Measurements from ENCODE around the gene CA10.

CA10 gene

DNA sequence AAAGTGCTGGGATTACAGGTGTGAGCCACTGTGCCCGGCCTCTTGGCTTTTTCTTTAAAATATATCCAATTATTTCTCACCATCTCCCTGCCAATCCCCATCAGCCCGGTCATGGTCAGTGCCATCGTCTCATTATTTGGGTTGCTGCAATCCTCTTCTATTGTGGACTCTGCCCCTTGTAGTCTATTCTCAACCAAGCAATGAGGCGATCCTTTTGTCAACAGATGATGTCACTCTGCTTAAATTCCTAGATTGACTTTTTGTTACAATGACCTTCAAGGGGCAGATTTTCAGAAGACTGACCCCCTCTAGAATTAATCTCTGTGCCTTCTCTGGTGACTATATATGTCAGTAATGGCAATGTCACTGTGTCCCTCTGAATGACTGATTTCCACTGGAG is 513.5 kb downstream of the CA10 start:
- no peak for DNase-seq (ENCODE audit: low read depth)

DNA sequence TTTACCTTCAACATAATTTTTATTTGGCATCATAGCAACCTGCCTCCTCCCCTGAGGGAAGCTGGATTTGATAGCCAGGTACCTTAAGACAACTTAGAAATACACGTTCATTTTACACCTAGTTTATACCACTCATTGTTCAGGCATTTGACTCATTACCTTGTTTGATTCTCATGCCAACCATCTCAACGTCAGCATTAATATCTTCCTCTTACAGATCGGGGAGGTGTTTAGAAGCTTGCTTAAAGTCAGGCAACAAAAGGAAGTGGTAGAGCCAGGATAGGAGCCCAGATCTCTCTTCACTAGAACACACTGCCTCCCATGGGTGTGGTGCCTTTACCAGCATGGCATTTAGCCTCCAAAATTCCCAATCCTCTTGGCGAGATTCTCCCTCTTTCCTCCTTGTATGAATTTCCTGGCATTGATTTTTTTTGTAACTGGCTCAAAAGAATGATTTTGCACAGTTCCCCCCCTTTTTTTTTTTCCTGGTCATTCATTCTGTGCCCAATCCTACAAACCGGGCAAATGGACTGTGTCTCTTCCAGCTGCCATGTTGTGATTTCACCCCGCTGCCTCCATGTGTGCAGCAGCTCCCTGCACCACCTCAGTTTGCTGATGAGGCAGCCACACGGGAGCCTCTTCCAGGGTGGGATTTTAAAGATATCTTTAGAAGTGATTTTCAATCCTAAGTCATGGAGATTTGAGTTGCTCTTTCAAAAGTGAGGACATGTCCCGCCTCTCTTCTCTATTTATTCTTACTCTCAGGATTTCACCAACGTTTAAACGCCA is 514.6 kb downstream of the CA10 start:
- DNase-seq (ENCODE audit: low read depth): no peak

DNA sequence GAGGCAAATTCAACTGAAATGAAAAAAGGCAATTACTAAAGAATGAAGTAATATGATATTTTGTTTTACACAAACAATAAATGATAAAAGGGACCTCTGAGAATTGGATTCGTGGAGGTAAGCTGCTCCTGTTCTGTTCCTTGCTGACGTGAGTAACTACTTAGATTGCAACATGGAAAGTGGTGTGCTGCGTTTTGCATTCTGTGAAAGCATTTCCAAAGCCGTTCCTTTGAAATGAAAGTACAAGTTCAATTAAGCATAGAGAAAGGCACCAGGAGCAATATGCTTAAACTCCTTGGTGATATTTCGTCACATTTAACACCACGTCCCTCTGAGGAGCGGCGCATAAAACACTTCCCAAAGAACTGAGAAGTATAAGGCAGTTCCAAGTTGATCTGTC is 516.5 kb downstream of the CA10 start:
- DNase-seq (ENCODE audit: low read depth): no peak

DNA sequence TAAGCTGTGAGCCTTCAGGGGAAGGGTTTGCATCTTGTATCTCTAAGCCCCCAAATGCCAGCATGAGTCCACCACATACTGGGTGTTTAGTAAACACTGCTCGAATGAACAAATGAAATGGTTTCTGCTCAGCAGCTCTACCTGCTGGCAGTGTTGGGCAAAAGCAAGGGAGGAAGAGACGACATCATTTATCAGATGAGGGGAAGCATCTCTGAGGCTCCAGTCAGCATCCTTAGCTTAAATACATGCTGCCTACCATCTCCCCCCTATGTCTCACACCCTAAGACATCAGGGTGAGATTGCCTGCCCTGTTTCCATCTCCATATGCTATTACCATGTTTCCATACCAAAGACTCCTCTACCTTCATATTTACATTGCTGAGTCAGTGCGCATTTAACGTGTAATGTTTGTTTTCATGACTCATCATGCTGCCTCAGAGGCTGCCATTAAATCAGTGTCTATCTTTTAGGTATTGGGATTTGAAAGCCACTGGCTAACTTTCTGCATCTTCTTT is 518.3 kb downstream of the CA10 start:
- no peak for DNase-seq (ENCODE audit: low read depth)

DNA sequence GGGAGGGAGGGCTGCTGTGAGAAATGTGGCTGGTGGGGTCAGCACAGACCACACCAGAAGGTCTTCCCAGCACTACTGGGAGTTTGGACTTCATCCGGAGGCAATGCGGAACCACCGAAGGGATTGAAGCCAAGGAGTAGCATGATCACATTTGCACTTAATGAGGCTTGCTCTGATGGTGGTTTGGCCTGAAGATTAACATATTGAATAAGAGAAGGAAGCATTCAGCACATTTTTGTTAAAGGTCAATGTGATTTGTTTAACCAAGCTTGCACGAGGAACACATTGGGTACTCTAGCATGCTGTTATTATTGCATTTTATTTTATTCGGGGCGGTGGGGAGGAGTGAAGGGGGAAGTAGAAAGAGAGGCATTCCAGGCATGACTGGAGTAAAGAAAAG is 519.5 kb downstream of the CA10 start:
- no peak for DNase-seq (ENCODE audit: low read depth)

DNA sequence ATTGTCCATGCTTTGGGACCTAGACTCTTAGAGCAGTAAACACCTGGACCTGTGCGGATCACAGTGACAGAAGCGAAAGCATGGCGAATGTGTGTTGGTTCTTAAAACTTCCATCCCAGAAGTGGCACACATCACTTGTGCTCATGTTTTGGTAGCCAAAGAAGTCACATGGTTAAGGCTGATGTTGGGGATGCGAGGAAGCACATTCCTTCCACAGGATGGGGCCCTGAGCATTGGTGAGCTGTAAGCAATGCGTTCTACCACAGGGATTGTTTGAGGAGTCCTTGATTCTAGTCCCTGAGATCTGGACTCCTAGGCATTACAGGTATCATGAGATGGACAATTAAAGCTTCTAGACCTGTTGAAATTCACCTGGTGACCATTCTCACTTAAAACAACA is 522.2 kb downstream of the CA10 start:
- DNase-seq (ENCODE audit: low read depth): no peak

DNA sequence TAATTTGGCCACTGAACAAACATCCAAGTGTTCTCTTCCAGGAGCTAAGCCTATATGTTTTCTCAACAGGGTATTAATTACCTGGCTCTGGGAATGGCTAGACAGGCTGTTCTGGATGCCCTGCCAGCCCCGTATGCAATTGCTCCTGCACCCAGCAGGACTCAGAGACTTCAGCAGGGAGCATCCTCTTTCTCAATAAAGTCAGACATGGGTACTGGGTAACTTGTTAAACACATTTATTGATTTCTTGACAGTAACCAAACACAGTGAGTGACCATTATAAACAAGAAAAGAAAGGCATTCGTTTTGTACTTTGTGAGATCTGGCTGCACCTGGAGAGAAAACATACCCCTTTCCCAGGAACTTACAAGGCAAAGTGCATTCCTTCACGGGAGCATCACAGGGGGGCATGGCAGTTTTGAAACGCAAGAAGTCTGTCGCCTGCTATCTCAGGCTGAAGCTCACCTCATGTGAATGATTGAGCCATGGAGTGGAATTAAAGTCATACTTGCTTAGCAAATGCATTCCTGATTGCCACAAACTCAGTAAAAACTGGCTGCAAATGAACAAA is 528.3 kb downstream of the CA10 start:
- no peak for DNase-seq (ENCODE audit: low read depth)

DNA sequence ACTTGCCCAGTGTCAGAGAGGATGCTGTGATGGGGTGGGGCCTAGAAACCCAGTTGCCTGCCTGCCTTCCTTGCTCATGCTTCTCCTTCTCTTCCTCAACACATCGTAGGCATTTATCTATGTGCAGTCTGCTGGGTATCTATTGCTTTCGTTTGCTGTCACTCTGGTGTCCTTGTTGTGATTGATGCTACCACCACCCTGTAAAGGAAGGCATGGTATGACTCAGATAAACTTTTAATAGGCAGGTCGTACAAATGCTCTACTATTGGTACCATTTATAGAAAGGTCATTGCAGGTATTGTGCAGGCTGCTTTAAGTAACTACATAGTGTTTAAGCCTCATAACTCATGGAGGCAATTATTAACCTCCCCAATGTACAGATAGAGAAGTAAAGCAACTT is 529.3 kb downstream of the CA10 start:
- DNase-seq (ENCODE audit: low read depth): no peak

DNA sequence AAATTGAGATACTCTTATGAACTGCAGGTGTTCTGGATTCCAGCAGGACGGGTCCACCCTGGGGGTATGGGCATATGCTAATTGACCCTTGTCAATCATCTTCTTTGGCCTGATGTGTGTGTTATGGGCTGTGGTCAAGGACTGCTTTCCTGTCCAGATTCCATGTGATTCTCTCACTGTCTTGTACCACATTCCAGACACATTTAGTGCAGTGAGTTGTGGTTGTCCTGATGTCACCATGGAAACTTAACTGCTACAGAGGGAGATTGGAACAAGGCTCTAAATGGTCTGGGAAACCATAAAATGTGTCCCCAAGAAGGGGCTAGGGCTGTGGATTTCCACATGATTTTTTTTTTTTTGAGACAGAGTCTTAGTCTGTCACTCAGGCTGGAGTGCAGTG is 530.7 kb downstream of the CA10 start:
- no peak for DNase-seq (ENCODE audit: low read depth)

DNA sequence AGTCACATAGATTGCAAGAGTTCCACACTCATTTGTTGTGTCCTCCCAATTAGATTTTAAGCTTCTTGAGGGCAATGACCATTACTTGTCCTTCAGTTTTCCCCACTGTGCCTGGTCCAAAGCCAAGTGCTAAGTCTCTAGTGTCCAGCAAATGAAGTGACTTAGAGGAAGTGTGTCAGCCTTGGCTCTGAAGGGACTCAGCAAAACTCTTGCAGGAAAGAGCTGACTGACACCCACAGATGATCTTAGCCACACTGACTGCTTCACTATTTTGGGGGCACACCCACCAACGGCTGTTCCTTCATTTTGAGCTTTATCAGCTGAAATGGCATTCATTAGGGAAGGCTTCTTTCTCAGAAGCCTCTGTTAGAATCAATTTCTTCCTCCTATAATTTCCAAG is 540.0 kb downstream of the CA10 start:
- DNase-seq (ENCODE audit: low read depth): no peak

DNA sequence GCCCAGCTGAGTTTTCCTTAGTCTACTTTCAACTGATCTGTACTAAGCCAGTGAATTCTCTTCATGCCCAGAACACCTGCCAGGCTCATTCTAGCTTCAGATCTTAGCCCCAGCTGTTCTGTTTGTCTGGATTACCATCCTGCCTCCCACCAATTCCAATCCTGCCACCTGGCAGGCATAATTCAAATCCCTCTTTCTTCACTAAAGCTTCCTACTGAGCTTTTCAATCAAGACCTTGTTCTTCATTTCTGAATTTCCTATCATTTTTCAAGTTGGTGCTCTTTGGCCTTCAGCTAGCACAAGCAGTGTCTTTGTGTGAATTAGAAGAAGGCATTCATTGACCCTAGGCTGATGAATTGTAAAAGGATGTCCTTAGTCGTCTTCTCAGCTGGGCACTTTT is 540.5 kb downstream of the CA10 start:
- DNase-seq (ENCODE audit: low read depth): no peak

DNA sequence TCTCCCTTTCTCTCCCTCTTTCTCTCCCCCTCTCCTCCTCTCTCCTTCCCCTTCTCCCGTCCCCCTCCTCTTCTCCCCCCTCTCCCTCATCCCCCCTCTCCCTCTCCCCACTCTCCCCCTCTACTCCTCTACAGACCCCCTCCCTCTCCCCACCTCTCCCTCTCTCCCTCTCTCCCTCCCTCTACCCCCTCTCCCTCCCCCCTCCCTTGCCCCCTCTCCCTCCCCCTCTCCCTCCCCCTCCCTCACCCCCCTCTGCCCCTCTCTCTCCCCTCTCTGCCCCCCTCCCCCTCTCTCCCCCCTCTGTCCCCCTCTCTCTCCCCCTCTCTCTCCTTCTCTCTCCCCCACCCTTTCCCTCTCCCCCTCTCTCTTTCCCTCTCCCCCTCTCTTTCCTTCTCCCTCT is 545.3 kb downstream of the CA10 start:
- no peak for DNase-seq (ENCODE audit: low read depth)

DNA sequence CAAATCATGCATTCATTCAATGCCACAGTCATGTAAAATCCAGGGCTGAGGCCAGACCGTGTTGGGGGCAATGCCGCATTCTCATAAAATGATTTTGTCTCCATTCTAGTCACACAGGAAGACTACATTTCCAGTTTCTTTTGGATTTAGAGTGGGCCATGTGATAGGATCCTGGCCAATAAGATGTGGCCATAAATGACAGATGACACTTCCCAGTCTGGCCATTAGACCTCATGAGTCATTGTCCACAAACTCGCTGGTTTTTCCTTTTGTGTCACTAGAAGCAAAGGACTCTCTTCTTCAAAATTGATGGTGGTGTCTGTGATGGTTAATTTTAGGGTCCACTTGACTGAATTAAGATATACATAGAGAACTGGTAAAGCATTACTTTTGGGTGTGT is 545.8 kb downstream of the CA10 start:
- DNase-seq (ENCODE audit: low read depth): no peak

DNA sequence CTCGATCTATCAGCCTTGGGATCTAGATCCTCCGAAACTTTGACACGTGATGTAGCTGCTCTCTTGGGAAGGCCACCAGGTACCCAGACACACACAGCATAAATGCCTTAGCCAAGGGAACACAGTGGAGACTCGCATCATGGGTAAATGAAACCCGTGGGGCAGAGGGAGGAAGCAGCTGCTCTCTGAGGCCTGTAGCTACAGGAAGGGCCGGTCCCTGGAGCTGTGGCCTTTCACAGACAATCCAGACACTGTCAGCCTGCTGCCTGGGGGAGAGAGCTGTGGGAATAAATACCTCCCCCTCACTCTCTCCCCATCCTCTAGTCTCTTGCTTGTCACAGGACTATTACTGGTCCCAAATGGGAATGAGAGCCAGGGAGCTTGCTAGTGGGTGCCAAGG is 546.9 kb downstream of the CA10 start:
- DNase-seq (ENCODE audit: low read depth): no peak

DNA sequence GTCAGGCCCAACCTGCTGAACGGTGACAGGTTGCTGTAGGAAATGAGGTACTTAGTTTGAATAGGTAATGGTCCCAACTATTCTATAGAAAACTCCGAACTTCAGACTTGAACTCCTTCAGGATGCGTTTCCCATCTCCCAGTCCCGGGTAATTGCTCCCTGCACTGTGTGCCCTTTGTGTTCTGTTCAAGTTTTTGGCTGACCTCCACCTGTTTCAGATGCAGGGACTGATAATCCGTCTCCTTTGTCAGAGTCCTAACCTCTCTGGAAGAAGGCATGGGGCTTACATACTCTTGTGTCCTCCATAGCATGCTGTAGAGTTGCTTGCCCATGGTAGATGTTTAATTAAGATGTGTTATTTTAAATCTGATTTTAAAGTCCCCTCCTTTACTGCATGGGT is 547.7 kb downstream of the CA10 start:
- DNase-seq (ENCODE audit: low read depth): no peak

DNA sequence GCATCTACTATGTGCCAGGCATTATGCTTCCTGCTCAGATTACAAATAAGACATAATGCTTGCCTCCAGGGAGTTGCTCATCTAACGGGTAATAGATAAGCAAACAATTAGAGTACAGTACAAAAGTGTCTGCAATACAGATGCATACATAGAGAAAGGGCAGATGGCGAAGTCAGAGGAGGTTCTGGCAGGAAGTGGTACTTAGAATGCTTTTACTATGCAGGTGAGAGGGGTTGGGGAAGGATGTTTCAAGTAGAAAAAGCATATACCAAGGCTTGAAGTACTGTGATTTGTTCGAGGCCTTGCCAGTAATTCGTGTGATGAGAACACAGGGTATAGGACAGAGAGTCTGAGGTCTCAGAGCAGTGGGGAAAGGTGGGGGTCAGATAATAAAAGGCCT is 548.4 kb downstream of the CA10 start:
- no peak for DNase-seq (ENCODE audit: low read depth)

DNA sequence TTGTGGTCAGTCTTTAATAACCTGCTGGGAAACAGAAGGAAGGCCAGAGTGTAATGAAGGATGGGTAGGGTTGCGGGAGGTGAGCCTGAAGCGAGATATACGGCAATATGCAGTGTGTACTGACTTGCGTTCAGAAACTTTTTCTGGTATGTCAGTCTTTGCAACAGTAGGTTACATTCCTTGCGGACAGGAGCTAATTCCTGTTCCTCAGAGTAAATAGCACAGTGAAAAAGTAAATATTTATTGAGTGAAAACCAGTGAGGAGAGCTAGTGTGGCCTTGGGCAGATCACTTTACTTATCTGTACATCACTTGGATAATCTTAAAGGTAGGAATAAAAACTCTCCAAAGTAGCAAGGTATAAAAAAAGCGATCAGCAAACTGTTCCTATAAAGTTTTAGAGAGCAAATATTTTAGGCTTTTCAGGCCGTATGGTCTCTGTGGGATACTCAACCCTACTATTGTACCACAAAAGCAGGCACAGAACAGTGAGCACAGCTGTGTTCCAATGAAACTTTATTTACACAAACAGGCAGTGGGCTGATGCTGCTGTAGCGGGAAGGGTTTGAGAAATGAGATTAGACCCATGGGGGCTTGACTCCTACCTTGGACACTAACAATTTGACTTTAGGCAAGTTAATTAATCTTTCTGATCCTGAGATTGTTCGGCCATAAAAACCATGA is 550.1 kb downstream of the CA10 start:
- no peak for DNase-seq (ENCODE audit: low read depth)

DNA sequence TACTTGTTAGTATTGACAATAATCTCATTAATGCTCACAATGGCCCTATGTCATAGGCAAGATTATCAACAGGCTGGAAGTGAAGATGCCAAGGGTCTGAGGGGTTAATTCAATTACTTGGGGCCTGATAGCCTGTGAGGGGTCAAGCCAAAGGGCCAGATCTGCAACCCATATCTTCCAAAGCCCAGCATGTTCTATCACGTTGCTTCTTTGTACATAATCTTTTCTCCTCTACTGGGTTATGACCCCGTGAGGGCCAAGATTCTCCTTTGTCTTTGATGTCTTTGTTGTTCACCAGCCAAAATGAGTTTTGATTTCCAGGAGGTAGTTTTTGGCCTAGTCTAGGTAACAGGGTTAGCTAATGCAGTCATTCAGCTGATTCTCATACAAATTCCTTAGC is 551.0 kb downstream of the CA10 start:
- no peak for DNase-seq (ENCODE audit: low read depth)

DNA sequence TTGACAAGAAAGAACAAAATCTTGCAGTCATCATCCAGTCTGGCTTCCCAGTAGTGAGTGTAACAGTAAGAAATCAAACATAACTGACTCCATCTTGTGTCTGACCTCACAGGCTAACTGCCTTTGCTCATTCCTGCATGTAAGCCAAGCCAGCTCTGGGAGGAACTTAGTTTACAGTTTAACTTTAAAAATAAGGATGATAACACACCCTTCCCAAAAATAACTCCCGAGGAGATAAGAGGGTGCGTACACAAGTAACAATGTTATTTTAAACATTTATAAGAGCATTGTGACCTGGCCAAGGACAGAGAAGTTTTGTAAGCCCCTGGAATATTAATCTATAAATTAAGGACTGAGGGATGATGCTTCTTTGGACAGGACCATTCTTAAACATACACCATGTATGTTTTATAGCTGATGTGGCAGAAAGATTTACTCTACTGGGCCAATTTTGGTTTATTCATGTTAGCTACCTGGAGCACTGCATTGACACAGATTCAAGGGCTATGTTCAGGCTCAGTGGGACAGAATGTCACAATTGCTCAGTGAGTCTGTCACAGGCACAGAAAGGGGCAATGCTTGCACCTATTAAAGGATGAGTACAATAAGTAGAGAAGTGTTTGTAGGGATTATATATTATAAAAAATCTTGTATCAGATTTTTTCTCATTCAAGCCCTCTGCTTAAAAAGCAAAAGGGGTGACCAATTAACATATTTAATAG is 554.1 kb downstream of the CA10 start:
- DNase-seq (ENCODE audit: low read depth): no peak

DNA sequence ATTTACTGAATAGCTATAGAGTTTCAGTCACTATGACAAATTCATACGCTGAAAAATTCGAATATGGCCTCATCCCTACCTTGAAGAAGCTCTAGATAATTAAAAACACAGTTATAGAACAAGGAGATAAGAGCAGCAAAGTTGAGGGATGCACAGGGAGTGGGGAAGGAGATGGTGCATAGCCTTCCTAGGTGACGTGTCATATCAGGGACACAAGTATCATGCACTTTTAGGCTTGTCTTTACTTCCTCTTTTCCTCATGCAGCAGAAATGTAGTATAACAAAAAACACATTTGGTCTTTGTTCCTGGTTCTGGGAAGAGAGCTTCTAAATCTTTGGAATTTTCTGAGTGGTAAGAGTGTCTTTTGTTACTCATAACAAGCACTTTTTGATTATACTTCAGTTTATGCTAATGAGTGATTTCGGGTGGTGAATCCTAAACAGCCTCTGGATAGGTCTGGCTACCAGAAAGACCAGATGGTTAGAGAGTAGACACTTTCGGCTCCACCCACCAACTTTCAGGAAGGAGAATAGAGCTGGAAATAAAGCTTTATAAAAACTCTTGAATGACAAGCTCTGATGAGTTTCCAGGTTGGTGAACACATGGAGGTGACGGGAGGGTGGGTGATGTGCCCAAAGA is 556.8 kb downstream of the CA10 start:
- DNase-seq (ENCODE audit: low read depth): no peak

DNA sequence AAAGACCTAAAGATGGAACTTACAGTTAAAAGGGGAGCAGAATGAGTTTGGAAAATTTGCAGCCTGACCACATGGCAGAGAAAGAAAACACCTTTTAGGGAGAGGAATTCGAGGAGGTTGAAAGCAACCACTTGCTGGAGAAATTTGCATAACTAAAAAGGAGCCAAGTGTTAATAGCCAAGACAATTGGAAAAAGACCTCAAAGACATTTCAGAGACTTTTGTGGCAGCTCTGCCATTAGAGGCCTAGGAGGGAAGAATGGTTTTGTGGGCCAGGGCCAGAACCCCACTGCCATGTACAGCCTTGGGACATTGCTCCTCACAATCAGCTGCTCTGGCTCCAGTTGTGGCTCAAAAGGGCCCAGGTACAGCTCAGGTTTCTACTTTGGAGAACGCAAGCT is 559.7 kb downstream of the CA10 start:
- DNase-seq (ENCODE audit: low read depth): no peak

DNA sequence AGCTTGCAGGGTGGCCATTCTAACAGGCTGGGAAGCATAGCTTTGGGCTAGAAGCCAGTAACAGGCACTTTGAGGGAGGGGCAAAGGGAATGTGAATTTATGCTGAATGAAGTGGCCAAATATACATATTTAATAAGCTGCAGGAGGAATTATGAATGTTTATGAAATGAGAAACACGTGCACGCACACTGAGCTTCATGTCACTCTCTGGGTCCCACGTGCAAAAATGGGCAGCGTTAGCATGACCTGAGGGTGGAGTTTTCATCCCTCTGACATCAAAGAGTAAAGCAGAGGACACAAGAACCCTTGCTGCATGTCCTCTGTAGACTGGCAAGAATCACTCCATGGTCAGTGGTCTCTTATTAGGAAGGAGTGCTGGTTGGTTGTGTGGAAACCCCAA is 561.2 kb downstream of the CA10 start:
- DNase-seq (ENCODE audit: low read depth): no peak

Measured in HS-27A (cell line).